NCI-H82 treated with DMSO at 0.1 percent for 48 hours (cell line): ENCODE measurements around the gene DIP2A.

Experiments used
- DNase-seq: peaks from one replicate; lab custom pipeline; 2025; ENCODE audit not compliant: unreplicated experiment; lab: John Stamatoyannopoulos, UW

DIP2A gene

GRCh38 chr21:46581780-46582307, 123.2 kb downstream of the DIP2A start:
- no peak for DNase-seq

GRCh38 chr21:46585191-46585953, 126.7 kb downstream of the DIP2A start:
- DNase-seq: no peak

- no peak for DNase-seq
Observed at GRCh38 chr21:46594276-46594675, 135.6 kb downstream of the DIP2A start.

- DNase-seq: no peak
Observed at GRCh38 chr21:46596201-46596600, 137.5 kb downstream of the DIP2A start.

- no peak for DNase-seq
Observed at GRCh38 chr21:46597031-46597430, 138.3 kb downstream of the DIP2A start.

- no peak for DNase-seq
Observed at GRCh38 chr21:46597896-46598343, 139.2 kb downstream of the DIP2A start.

- no peak for DNase-seq
Observed at GRCh38 chr21:46598581-46599572, 140.2 kb downstream of the DIP2A start.

- DNase-seq: no peak
Observed at GRCh38 chr21:46600305-46600704, 141.6 kb downstream of the DIP2A start.

- DNase-seq: no peak
Observed at GRCh38 chr21:46600978-46601377, 142.3 kb downstream of the DIP2A start.

- no peak for DNase-seq
Observed at GRCh38 chr21:46603228-46603627, 144.5 kb downstream of the DIP2A start.

- no peak for DNase-seq
Observed at GRCh38 chr21:46604329-46604974, 145.8 kb downstream of the DIP2A start.

- DNase-seq: no peak
Observed at GRCh38 chr21:46604975-46605766, 146.5 kb downstream of the DIP2A start, which contains the start of gene S100B. Gene S100B (minus strand): TSS chr21:46605082. CDS start chr21:46602415, 2,667 bp downstream.

- no peak for DNase-seq
Observed at GRCh38 chr21:46605767-46606426, 147.2 kb downstream of the DIP2A start.

- DNase-seq: no peak
Observed at GRCh38 chr21:46606427-46606813, 147.7 kb downstream of the DIP2A start.

GRCh38 chr21:46607636-46608035, 148.9 kb downstream of the DIP2A start:
- DNase-seq: no peak

- no peak for DNase-seq
Observed at GRCh38 chr21:46608672-46609111, 150.0 kb downstream of the DIP2A start.

GRCh38 chr21:46610018-46610701, 151.5 kb downstream of the DIP2A start:
- no peak for DNase-seq

GRCh38 chr21:46613391-46613790, 154.7 kb downstream of the DIP2A start:
- no peak for DNase-seq

GRCh38 chr21:46616050-46616449, 157.4 kb downstream of the DIP2A start:
- no peak for DNase-seq
